Measurements from ENCODE around the gene ARVCF. TPM values are rescaled to one million over a fixed set of nuclear protein-coding genes. Genes with fewer than 3 reads are reported as not detected.

ARVCF gene
- total RNA-seq, 1 donor from 2014 or later = 25.4 TPM

GRCh38 chr22:20058989-20059770 is 42.6 kb upstream of the ARVCF start:
- intact Hi-C loops (cut with micrococcal nuclease) = no loop called here

GRCh38 chr22:20057596-20058268 is 41.1 kb upstream of the ARVCF start:
- H3K27ac ChIP-seq (replicated peaks) = no peak overlapping the region

More at GRCh38 chr22:20058989-20059770, 42.6 kb upstream of the ARVCF start:
- Histone ChIP-seq H3K36me3 (peaks cover 75% of the 10 kb centered on the region), H3K9me3 (replicated peaks) (no peaks in the 10 kb centered on the region), H3K27me3 (ENCODE audit: low read depth) (no peaks in the 10 kb centered on the region), H3K27ac (replicated peaks) (no peak overlapping the region), H3K4me1 (peaks cover 17% of the 10 kb centered on the region), H3K4me3 (no peak overlapping the region)
- no peak for DNase-seq
- no peak for TF ChIP-seq CTCF (IDR thresholded peaks at IDR 0.05; ENCODE audit: borderline replicate concordance)

GRCh38 chr22:20056696-20057386 is 40.2 kb upstream of the ARVCF start:
- H3K9me3 ChIP-seq (replicated peaks) = no peaks in the 10 kb centered on the region
- peaks cover 32% of the 10 kb centered on the region for H3K4me1 ChIP-seq
- no peak for TF ChIP-seq CTCF (IDR thresholded peaks at IDR 0.05; ENCODE audit: borderline replicate concordance)
- H3K4me3 ChIP-seq = no peak overlapping the region
- H3K27me3 ChIP-seq (ENCODE audit: low read depth) = no peaks in the 10 kb centered on the region
- no peak for DNase-seq
- intact Hi-C loops (cut with micrococcal nuclease) = no loop called here
- peaks cover 75% of the 10 kb centered on the region for H3K36me3 ChIP-seq
- H3K27ac ChIP-seq (replicated peaks) = no peak overlapping the region

More at GRCh38 chr22:20057596-20058268, 41.1 kb upstream of the ARVCF start:
- peaks cover 32% of the 10 kb centered on the region for H3K4me1 ChIP-seq
- intact Hi-C loops (cut with micrococcal nuclease) = no loop called here
- no peak for TF ChIP-seq CTCF (IDR thresholded peaks at IDR 0.05; ENCODE audit: borderline replicate concordance)
- peaks cover 75% of the 10 kb centered on the region for H3K36me3 ChIP-seq
- no peak for DNase-seq
- no peaks in the 10 kb centered on the region for H3K9me3 ChIP-seq (replicated peaks)
- no peak overlapping the region for H3K4me3 ChIP-seq
- H3K27me3 ChIP-seq (ENCODE audit: low read depth) = no peaks in the 10 kb centered on the region

- no peak overlapping the region for H3K4me3 ChIP-seq
- peaks cover 74% of the 10 kb centered on the region for H3K36me3 ChIP-seq
- no peak for TF ChIP-seq CTCF (IDR thresholded peaks at IDR 0.05; ENCODE audit: borderline replicate concordance)
- no peaks in the 10 kb centered on the region for H3K9me3 ChIP-seq (replicated peaks)
- peaks cover 25% of the 10 kb centered on the region for H3K4me1 ChIP-seq
- DNase-seq = no peak
- no peak overlapping the region for H3K27ac ChIP-seq (replicated peaks)
- no peaks in the 10 kb centered on the region for H3K27me3 ChIP-seq (ENCODE audit: low read depth)
- intact Hi-C loops (cut with micrococcal nuclease) = no loop called here
Observed at GRCh38 chr22:20056161-20056560, 39.5 kb upstream of the ARVCF start.

- Histone ChIP-seq H3K4me3 (no peak overlapping the region), H3K9me3 (replicated peaks) (no peaks in the 10 kb centered on the region), H3K36me3 (peaks cover 77% of the 10 kb centered on the region), H3K27me3 (ENCODE audit: low read depth) (no peaks in the 10 kb centered on the region), H3K27ac (replicated peaks) (no peak overlapping the region), H3K4me1 (peaks cover 20% of the 10 kb centered on the region)
- intact Hi-C loops (cut with micrococcal nuclease) = no loop called here
- no peak for DNase-seq
- TF ChIP-seq CTCF (IDR thresholded peaks at IDR 0.05; ENCODE audit: borderline replicate concordance) = no peak
Observed at GRCh38 chr22:20055654-20056053, 39.0 kb upstream of the ARVCF start.
